B cell (primary cell): ENCODE data around the gene TBC1D23. TPM values are rescaled to one million over a fixed set of nuclear protein-coding genes. Genes with fewer than 3 reads are reported as not detected.

ENCODE experiments used
- ATAC-seq: fragments of 200-7000 bp; cut with Tn5 transposase; one replicate; pipeline ENCODE4 v1.10.0; 2021; ENCODE audit warnings: low read depth, mild to moderate bottlenecking, moderate number of reproducible peaks, moderate library complexity
- CTCF ChIA-PET: fragments of 350-600 bp; sonication (Branson Sonifier 250); formaldehyde crosslinking; loops from one replicate; lab custom pipeline; 2021; ENCODE audit warnings: antibody characterized with exemption, inconsistent platforms; lab: Charles Lee
- POLR2A ChIA-PET: fragments of 350-600 bp; sonication (Branson Sonifier 250); formaldehyde crosslinking; loops from one replicate; lab custom pipeline; 2021; ENCODE audit warnings: antibody characterized with exemption; lab: Charles Lee
- DNase-seq: peaks from one replicate; pipeline ENCODE4 v3.0.0; 2013
- H2AFZ ChIP-seq: 2 replicates; pipeline ENCODE4 v1.6.1; 2012; ENCODE audit warnings: mild to moderate bottlenecking, low read depth, low read length; ENCODE audit not compliant: insufficient read depth, poor library complexity, severe bottlenecking
- H3K27ac ChIP-seq, 2 donors: 1 replicate in 1 of 2; 2 replicates in 1 of 2; pipeline ENCODE4 v1.5.1; 2012 to 2013; ENCODE audit warnings: low read length in 2 of 2, mild to moderate bottlenecking in 2 of 2, moderate library complexity in 1 of 2
- H3K27me3 ChIP-seq, 4 experiments: fragments of 200-600 bp in 1 of 4; sonication (generic) in 1 of 4; replicated peaks in 1 of 4; 1 replicate in 2 of 4; 2 replicates in 2 of 4; pipeline versions ENCODE4 v1.6.1 to v1.7.0; 2013 to 2016; ENCODE audit warnings: low read length in 3 of 4, mild to moderate bottlenecking in 2 of 4, mixed read lengths in 1 of 4, moderate library complexity in 1 of 4; ENCODE audit not compliant: insufficient read depth in 4 of 4, control insufficient read depth in 3 of 4; ENCODE audit errors: control extremely low read depth in 1 of 4
- H3K36me3 ChIP-seq, 2 experiments: replicated peaks in 1 of 2; 1 replicate in 1 of 2; 2 replicates in 1 of 2; pipeline versions ENCODE4 v1.6.1 to v1.7.1; 2013; ENCODE audit warnings: low read length in 1 of 2; ENCODE audit not compliant: insufficient read depth in 2 of 2, control insufficient read depth in 1 of 2; ENCODE audit errors: control extremely low read depth in 1 of 2, extremely low read depth in 1 of 2
- H3K4me1 ChIP-seq, 2 donors: fragments of 200-600 bp in 1 of 2; sonication (generic) in 1 of 2; 1 replicate in 1 of 2; 2 replicates in 1 of 2; pipeline versions ENCODE4 v1.5.1 to v1.6.1; 2013 to 2017; ENCODE audit warnings: low read length in 2 of 2; ENCODE audit not compliant: control insufficient read depth in 2 of 2, insufficient read depth in 2 of 2
- H3K4me2 ChIP-seq: replicated peaks from 2 replicates; pipeline ENCODE3; 2012; ENCODE audit warnings: mild to moderate bottlenecking, low read depth, low read length; ENCODE audit not compliant: poor library complexity, severe bottlenecking
- H3K4me3 ChIP-seq, 5 experiments: fragments of 200-600 bp in 1 of 5; sonication (generic) in 1 of 5; 1 replicate in 3 of 5; 2 replicates in 2 of 5; pipeline versions ENCODE4 v1.5.1 to v1.7.0; 2011 to 2016; ENCODE audit warnings: low read length in 4 of 5, mild to moderate bottlenecking in 4 of 5, low read depth in 2 of 5, control low read depth in 1 of 5, moderate library complexity in 1 of 5; ENCODE audit not compliant: insufficient read depth in 1 of 5; ENCODE audit errors: control extremely low read depth in 1 of 5, extremely low read depth in 1 of 5
- H3K79me2 ChIP-seq: fragments of 200-600 bp; sonication (generic); one replicate; pipeline ENCODE4 v1.6.0; 2016; ENCODE audit warnings: low read length; ENCODE audit not compliant: control insufficient read depth, insufficient read depth
- H3K9ac ChIP-seq: fragments of 200-600 bp; sonication (generic); 2 replicates; pipeline ENCODE4 v1.6.1; 2017; ENCODE audit warnings: mild to moderate bottlenecking, low read length, moderate library complexity
- H3K9me3 ChIP-seq, 3 donors: one replicate each; pipeline versions ENCODE4 v1.6.1 to v1.7.1; 2013; ENCODE audit warnings: low read length in 2 of 3; ENCODE audit not compliant: control insufficient read depth in 2 of 3, insufficient read depth in 1 of 3; ENCODE audit errors: control extremely low read depth in 1 of 3
- H4K20me1 ChIP-seq: 2 replicates; pipeline ENCODE4 v1.6.0; 2012; ENCODE audit warnings: mild to moderate bottlenecking, low read length; ENCODE audit not compliant: insufficient read depth, control insufficient read depth, poor library complexity, severe bottlenecking
- H3K27ac Mint-ChIP-seq: one replicate; pipeline ENCODE4 v1.8.0; 2021; ENCODE audit warnings: mixed read lengths
- H3K27me3 Mint-ChIP-seq: one replicate; pipeline ENCODE4 v1.8.0; 2021; ENCODE audit warnings: mixed read lengths
- H3K4me1 Mint-ChIP-seq: one replicate; pipeline ENCODE4 v1.8.0; 2021; ENCODE audit warnings: mixed read lengths
- H3K4me3 Mint-ChIP-seq: one replicate; pipeline ENCODE4 v1.8.0; 2021; ENCODE audit warnings: mixed read lengths
- H3K9me3 Mint-ChIP-seq: one replicate; pipeline ENCODE4 v1.8.0; 2022; ENCODE audit warnings: mixed read lengths; ENCODE audit not compliant: insufficient read depth
- CTCF ChIP-seq: fragments of 200-600 bp; IDR thresholded peaks from one replicate; pipeline ENCODE4 v1.8.0; 2022; ENCODE audit warnings: antibody characterized with exemption, mild to moderate bottlenecking
- EZH2 ChIP-seq: IDR thresholded peaks from 2 replicates; pipeline ENCODE4 v1.6.1; 2012; ENCODE audit warnings: borderline replicate concordance, low read depth, mild to moderate bottlenecking, moderate library complexity, low read length; ENCODE audit not compliant: insufficient read depth, poor library complexity, severe bottlenecking
- WGBS: methylation state at CpG from one replicate; pipeline ENCODE4 v1.1.5; 2013; ENCODE audit warnings: missing lambda C conversion rate; ENCODE audit not compliant: insufficient coverage; 5-methylcytosine and 5-hydroxymethylcytosine counted together
- intact Hi-C: fragments of 100-400 bp; cut with micrococcal nuclease; formaldehyde crosslinking; loops from one replicate; pipeline ENCODE4 v1.10.0; 2022
- polyA plus RNA-seq: library from polyadenylated mRNA; depleted of rRNA; stranded (reverse); fragments of >200 nt; gene quantifications from 2 replicates; pipeline ENCODE4 v1.2.3, GENCODE V29; 2012
- total RNA-seq, 2 donors: library from RNA; stranded (reverse); fragments of 120-200 nt in 1 of 2; gene quantifications; 1 replicate in 1 of 2; 2 replicates in 1 of 2; pipeline versions ENCODE4 v1.2.3 to v1.2.4, GENCODE V29; 2013 to 2022

The TBC1D23 gene
- total and polyA plus RNA-seq, 2 donors (not counting 1 experiment from before 2014, with no cell fraction given) = 7.2 to 36.5 TPM

- no peaks in the 10 kb centered on the region for H3K36me3 ChIP-seq
- no peak overlapping the region for H3K27ac ChIP-seq
- H3K4me2 ChIP-seq = no peak overlapping the region
- H3K27me3 ChIP-seq = no peaks in the 10 kb centered on the region
- Mint-ChIP-seq H3K4me3 (no peak overlapping the region), H3K27ac (no peak overlapping the region), H3K27me3 (no peaks in the 10 kb centered on the region), H3K9me3 (no peaks in the 10 kb centered on the region), H3K4me1 (peaks cover 41% of the 10 kb centered on the region)
- H2AFZ ChIP-seq = no peak overlapping the region
- intact Hi-C loops = loop anchor here (10.0 kb wide), 1 partner anchor 1363 kb away; the partner anchor contains the start of gene DCBLD2
- peaks cover 86% of the 10 kb centered on the region for H3K79me2 ChIP-seq
- peaks cover 0 to 3% of the 10 kb centered on the region in 2 donors for H3K4me1 ChIP-seq
- peaks cover 48% of the 10 kb centered on the region for H4K20me1 ChIP-seq
- CTCF ChIA-PET = no interaction called here
- no peak overlapping the region for H3K9ac ChIP-seq
- TF ChIP-seq EZH2 = no peak
- TF ChIP-seq CTCF = no peak
- no peak for DNase-seq
- no peak overlapping the region for H3K4me3 ChIP-seq
- POLR2A ChIA-PET = no interaction called here
- no peak for ATAC-seq
- no peaks in the 10 kb centered on the region for H3K9me3 ChIP-seq
These were observed 7.4 kb downstream of the TBC1D23 start for GRCh38 chr3:100268156-100268555.

DNA sequence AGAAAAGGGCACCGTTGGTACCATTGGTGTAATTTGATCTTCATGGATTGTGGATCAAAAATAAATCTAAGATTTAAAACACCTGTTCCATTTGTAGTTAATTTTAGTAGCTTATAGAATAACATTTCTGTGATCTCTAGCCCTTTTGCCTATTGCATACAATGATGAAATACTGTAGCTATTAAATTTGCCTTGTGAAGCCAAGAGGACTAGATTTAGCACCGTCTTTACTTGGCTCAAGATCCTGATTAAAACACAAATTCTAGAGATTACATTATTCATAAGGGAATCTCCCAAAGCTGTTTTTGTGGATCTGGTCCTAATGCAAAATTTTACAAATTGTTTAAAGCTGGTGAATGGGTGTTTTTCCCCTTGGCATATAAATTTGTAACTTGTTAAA is 8.2 kb downstream of the TBC1D23 start:
- no peak overlapping the region for H3K27ac Mint-ChIP-seq
- Histone ChIP-seq H3K27me3 (no peaks in the 10 kb centered on the region), H3K9ac (no peak overlapping the region), H3K9me3 (no peaks in the 10 kb centered on the region), H3K4me3 (no peak overlapping the region), H2AFZ (no peak overlapping the region), H3K36me3 (no peaks in the 10 kb centered on the region), H3K79me2 (peaks cover 83% of the 10 kb centered on the region), H3K4me2 (no peak overlapping the region), H3K27ac (no peak overlapping the region), H3K4me1 (peaks cover 0 to 3% of the 10 kb centered on the region in 2 donors), H4K20me1 (peaks cover 49% of the 10 kb centered on the region)
- WGBS = no CpG with 5 or more reads among the region's 2 CpGs
- ATAC-seq (no peak), DNase-seq (no peak)
- intact Hi-C loops = loop anchor here (10.0 kb wide), 1 partner anchor 1364 kb away; the partner anchor contains the start of gene DCBLD2
- ChIA-PET CTCF (interaction anchor here (0.6 to 1.3 kb wide), 2 partner anchors 200 to 437 kb away, joined by 3 to 4 read pairs; no protein-coding TSS in a partner anchor), POLR2A (no interaction called here)
- H3K4me3 Mint-ChIP-seq = no peak overlapping the region
- no peak for TF ChIP-seq EZH2
- no peak for TF ChIP-seq CTCF
- no peaks in the 10 kb centered on the region for H3K27me3 Mint-ChIP-seq
- peaks cover 39% of the 10 kb centered on the region for H3K4me1 Mint-ChIP-seq
- H3K9me3 Mint-ChIP-seq = no peaks in the 10 kb centered on the region
